CD4-positive, alpha-beta T cell treated with Interferon alpha-2 for 1 hour (primary cell): Measurements from ENCODE around the gene MRRF.

Experiments used
- DNase-seq, 2 donors: peaks; one replicate each; pipeline ENCODE4 v3.0.0-alpha.2; 2020 to 2022

The MRRF gene, protein sequence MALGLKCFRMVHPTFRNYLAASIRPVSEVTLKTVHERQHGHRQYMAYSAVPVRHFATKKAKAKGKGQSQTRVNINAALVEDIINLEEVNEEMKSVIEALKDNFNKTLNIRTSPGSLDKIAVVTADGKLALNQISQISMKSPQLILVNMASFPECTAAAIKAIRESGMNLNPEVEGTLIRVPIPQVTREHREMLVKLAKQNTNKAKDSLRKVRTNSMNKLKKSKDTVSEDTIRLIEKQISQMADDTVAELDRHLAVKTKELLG

GRCh38 chr9:122264360-122265148, at the start of gene MRRF, which contains the start of gene RBM18:
Gene MRRF (plus strand): TSS chr9:122264882. CDS start chr9:122270892, 6,010 bp downstream.
Gene RBM18 (minus strand): TSS chr9:122264840. CDS start chr9:122261492, 3,348 bp downstream.
- peak; percentile 88 to 91 for DNase-seq

GRCh38 chr9:122215663-122216062, 49.0 kb upstream of the MRRF start:
- no peak for DNase-seq

DNA sequence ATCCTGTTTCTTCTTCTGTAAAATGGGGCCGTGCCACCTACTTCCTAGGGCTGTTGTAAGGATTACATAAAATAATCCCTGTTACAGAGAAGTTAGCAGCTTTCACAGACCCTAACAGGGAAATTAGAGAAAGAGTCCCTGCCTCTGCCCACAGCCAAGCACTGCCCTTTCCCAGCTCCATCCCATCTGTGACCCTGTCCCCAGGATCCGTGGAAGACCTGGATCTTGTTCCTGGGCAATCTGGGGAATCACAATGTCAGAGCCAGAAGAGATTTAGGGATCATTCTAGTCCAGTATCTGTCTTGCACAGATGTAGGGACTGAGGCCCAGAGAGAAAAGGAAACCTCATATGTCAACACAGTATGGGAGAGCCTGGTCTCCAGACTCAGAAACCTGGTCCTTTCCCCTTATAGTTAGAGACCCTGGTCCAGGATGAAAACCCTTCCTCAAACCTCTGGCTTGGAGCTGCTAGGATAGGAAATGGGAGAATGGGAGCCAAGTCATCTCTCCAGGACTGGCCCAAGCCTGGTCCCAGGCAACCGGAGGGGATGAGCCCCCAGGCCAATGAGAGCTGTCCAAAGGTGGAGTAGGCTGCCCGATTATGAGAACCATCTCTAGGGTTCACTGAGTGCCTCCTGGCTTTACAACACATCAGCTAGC, 48.4 kb upstream of the MRRF start:
- no peak for DNase-seq

- DNase-seq: no peak
Measured at GRCh38 chr9:122216798-122217418, 47.8 kb upstream of the MRRF start.

DNA sequence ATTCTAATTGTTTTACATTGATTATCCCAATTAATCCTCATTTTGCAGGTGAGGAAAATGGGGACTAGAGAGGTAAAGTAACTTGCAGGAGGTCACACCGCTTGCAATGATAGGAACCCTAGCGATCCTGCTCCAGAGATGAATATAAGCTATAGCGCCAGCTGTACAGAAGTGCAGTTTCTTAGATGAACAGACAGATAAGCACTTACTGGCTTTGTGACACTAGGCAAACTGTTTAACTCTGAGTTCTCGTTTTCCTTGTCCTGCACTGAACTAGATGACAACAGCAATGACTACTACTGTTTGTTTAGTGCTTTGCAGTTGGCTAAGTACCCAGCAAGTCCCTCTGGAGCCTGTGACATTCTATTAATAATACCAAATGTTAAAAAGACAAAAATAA, 47.0 kb upstream of the MRRF start:
- DNase-seq: no peak

DNA sequence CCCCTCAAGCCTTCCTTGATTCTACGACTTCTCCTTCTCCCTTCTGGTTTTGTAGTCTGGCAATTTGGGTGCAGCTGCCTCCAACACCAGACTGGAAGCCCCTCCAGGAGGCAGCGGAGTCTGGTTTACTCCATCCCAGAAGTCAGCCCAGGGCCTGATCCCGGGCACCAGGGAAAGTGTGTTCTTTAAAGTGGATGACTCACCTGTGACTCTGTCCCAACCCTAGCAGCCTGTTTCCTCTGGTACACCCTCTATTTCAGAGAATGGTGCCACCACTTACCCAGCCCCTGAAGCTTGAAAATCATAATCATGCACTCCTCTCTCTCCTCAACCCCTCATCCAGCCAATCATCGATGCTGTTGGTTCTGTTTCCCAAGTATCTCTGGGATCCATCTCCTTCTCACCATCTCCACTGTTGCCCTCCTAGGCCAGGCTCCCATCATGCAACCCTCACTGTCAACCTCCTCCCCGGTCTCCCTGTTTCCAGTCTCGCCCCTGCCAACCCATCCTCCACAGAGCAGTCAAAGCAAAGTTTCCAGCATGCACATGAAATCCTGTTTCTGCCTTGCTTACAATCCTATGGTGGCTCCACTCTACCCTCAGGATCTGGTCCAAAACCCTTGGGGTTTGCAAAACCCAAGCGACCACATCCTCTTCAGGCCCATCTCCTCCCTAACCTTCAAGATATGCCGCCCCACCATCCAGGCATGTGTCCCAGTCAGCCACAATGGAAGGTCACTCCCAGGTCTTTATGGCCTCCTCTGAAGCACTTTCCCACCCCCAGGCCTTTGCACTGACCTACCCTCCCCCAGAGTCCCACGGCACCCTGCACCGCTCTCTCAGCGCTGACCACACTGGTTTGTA, 46.4 kb upstream of the MRRF start:
- no peak for DNase-seq

- DNase-seq: no peak
Measured at GRCh38 chr9:122218935-122219855, 45.5 kb upstream of the MRRF start.

DNA sequence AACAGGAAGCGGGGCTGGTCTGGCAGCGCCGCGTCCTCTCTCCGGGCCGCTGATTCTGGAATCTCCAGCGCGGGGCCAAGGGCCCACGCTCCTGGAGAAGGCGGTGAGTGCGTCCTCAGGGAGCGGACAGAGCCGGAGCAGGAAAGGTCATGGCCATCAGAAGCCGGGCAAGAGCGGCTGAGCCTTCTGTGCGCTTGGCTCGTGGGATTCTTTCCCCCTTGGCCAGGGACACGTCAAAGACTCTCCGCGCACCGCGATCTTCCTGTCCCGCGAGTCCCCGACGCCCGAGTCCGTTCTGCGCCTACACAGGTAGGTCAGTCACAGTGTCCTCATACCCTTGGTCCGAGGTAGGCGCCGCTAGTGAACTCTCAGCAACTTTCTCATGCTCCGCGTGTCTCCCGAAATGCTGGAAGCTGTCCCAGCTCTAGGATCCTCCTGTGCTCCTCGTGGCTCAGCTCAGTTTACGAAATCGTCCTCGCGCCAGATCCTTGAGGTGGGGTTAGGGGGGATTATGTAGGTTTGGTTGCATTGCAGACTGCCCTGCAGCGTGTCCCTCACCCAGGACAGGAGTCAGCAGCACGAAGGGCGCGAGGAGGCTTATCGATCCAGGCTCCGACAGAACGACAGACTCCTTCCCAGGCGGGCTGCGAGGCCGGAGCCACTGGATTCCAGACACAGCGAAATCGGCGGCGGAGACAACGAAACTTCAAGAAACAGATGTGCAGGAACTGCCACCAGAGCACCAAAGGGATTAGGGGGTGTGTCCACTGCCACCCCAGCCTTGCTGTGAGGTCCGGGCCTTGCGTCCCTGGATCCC, 44.6 kb upstream of the MRRF start:
- DNase-seq: no peak

GRCh38 chr9:122220673-122221182, 44.0 kb upstream of the MRRF start:
- DNase-seq: no peak

GRCh38 chr9:122221183-122221811, 43.4 kb upstream of the MRRF start:
- DNase-seq: no peak

DNA sequence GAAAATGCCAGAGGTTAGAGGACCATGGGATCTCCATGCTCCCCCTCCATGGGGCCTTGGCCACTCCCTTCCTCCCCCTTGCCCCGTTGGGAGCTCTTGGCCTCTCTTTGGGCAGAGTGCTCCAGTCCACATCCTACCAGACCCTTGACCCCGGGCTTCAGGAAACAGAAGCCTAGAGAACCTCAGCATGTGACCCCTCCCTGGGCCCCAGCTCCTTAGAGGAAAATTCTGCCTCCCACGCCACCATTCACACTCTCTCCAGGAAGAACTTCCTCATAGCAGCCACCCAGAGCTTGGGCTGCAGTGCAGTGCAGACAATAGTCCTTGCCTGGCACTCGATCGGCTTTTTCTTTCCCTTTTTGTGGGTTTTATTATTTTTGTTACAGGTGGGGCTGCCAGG, 41.9 kb upstream of the MRRF start:
- no peak for DNase-seq

GRCh38 chr9:122223435-122223834, 41.2 kb upstream of the MRRF start:
- DNase-seq: no peak

GRCh38 chr9:122225312-122226141, 39.2 kb upstream of the MRRF start:
- no peak for DNase-seq

GRCh38 chr9:122226142-122226757, 38.4 kb upstream of the MRRF start:
- DNase-seq: no peak

DNA sequence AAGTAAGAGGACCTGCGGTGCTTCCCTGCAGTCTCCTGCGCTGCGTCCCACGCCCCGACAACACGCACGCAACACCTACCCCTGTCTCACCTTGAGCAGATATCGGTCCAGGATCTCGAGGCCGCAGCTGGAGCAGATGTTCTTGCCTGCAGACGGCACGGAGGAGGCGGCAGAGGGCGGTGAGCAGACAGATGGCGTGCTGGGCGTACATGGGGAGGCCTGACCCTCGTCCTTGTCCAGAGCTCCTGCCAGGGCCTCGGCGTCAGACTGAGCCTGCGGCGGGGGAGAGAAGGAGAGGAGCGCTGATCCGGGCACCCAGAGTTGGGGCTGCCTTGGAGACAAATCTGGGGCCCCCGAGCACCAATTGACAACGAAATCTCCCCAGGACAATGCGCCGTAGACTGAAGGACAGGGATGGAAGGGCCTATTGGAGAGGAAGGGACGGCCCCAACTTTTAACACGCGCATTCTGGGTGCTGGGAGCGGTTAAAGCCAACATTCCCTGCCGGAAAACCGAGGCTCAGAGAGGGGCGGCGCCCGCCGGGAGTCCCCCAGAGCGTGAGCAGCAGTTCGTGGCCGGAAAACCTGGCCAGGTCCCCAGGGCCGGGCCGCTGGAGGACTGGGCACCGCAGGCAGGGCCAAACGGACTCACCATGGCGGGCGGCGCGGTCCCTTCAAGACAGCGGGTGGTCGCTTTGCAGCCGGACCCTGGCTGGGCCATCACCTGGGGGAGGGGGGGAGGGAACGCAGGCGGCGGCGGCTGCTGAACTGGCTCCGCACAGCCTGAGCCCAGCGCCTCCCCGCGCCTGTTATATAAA, 37.7 kb upstream of the MRRF start:
- DNase-seq: no peak

- no peak for DNase-seq
Measured at GRCh38 chr9:122227575-122227900, 37.1 kb upstream of the MRRF start.

DNA sequence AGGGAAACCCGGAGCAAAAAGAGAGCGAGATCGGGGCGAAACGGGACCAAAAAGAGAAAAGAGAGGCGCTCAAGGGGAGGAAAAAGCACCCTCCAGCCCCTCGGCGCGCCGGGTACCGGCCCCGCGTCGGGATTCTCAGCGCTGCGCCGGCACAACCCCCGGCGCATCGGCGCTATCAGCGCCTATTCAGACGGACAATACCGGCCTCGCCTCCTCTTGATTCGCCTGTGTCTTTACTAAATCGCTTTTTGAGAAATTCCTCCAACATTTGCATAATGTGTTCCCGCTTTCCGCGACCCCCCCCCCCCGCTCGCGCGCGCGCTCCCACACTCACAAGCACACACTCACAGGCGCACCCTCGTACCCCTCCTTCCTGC, 36.5 kb upstream of the MRRF start:
- DNase-seq: no peak
